ENCODE results near the gene HOXD10. TPM values are rescaled to one million over a fixed set of nuclear protein-coding genes. Genes with fewer than 3 reads are reported as not detected.
A peak's percentile ranks its signal among the peaks of the same experiment; 100 is the strongest.

The HOXD10 gene
- total RNA-seq, 4 donors from 2014 or later: 0.31 to 0.67 (median 0.52) TPM; not detected in 1

DNA sequence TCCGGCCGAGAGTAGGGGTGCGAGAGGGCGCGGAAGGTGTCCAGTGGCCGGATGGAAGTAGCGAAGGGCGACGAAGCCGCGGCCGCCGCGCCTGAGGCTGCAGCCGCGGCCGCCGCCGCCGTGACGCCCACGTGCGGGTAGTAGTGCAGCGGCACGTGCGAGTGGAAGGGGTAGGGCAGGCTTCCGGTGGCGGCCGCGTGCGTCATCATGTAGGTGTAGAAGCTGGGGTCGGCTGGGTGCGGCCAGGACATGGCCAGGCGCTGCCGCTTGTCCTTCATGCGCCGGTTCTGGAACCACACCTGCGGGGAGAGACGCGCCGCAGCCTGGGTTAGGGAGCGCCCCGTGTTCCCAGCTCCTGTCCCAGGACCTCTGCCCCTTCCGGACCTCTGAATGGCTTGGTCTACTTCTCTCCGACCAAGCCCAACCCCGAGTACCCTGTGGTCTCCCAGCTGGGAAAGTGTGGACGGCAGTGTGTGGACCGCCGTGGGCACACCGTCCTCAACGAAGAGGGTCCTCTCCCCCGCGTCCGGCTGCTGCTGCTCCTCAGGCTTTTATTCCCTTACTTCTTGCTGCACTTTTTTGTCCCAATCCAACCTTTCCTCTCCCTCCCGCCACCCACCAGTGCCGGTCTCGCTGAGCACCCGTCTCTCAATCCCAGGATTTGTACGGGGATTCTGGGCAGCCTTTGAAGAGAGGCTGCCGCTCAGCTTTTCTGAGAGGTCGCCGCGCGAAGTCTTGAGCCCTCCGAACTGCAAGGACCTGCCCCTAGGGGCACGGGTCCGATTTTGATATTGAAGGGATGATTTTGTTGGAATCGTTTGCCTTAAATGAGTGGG lies 35.8 kb upstream of the HOXD10 start:
- no peak overlapping the region for H3K27ac ChIP-seq
- ATAC-seq: peak; percentile 16
- TF ChIP-seq, protein P1, sequence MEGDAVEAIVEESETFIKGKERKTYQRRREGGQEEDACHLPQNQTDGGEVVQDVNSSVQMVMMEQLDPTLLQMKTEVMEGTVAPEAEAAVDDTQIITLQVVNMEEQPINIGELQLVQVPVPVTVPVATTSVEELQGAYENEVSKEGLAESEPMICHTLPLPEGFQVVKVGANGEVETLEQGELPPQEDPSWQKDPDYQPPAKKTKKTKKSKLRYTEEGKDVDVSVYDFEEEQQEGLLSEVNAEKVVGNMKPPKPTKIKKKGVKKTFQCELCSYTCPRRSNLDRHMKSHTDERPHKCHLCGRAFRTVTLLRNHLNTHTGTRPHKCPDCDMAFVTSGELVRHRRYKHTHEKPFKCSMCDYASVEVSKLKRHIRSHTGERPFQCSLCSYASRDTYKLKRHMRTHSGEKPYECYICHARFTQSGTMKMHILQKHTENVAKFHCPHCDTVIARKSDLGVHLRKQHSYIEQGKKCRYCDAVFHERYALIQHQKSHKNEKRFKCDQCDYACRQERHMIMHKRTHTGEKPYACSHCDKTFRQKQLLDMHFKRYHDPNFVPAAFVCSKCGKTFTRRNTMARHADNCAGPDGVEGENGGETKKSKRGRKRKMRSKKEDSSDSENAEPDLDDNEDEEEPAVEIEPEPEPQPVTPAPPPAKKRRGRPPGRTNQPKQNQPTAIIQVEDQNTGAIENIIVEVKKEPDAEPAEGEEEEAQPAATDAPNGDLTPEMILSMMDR (IDR thresholded peaks at IDR 0.05): no peak
- TF ChIP-seq EP300 (IDR thresholded peaks at IDR 0.05) (no peak), POLR2A (IDR thresholded peaks at IDR 0.05) (no peak), POLR2AphosphoS5 (IDR thresholded peaks at IDR 0.05) (no peak)
- H3K4me3 ChIP-seq: peak overlapping the region in 1 of 2 donors; percentile 32
- H3K9me3 ChIP-seq: peaks cover 0 to 26% (median 0%) of the 10 kb centered on the region in 3 donors
- 10% methylated on average over 12 to 25 of the region's 68 CpGs for WGBS, 2 donors (ENCODE audit: low coverage in 1 of 2)
- H3K4me1 ChIP-seq: peaks cover 0 to 54% (median 25%) of the 10 kb centered on the region in 3 donors
- peaks cover 100% of the 10 kb centered on the region for H3K27me3 ChIP-seq
- H3K36me3 ChIP-seq: no peaks in the 10 kb centered on the region

- H3K9me3 ChIP-seq: peaks cover 0 to 20% (median 0%) of the 10 kb centered on the region in 3 donors
- H3K27ac ChIP-seq: no peak overlapping the region
- ATAC-seq: no peak
- no peak overlapping the region for H3K4me3 ChIP-seq
- TF ChIP-seq POLR2A (IDR thresholded peaks at IDR 0.05) (no peak), EP300 (IDR thresholded peaks at IDR 0.05) (no peak), POLR2AphosphoS5 (IDR thresholded peaks at IDR 0.05) (no peak)
- TF ChIP-seq, protein P1 (IDR thresholded peaks at IDR 0.05): no peak
- 6 to 7% methylated on average over 16 to 17 of the region's 17 CpGs for WGBS, 2 donors (ENCODE audit: low coverage in 1 of 2)
- no peaks in the 10 kb centered on the region for H3K36me3 ChIP-seq
- H3K4me1 ChIP-seq: peaks cover 0 to 60% (median 29%) of the 10 kb centered on the region in 3 donors
- H3K27me3 ChIP-seq: peaks cover 100% of the 10 kb centered on the region
Observed at GRCh38 chr2:176081376-176081836, 35.2 kb upstream of the HOXD10 start.

- TF ChIP-seq, protein P1 (IDR thresholded peaks at IDR 0.05): no peak
- no peak for TF ChIP-seq POLR2A (IDR thresholded peaks at IDR 0.05)
- no peak for TF ChIP-seq EP300 (IDR thresholded peaks at IDR 0.05)
- no peak for TF ChIP-seq POLR2AphosphoS5 (IDR thresholded peaks at IDR 0.05)
- H3K27ac ChIP-seq: no peak overlapping the region
- H3K4me3 ChIP-seq: no peak overlapping the region
- H3K27me3 ChIP-seq: peaks cover 100% of the 10 kb centered on the region
- peaks cover 0 to 61% (median 30%) of the 10 kb centered on the region in 3 donors for H3K4me1 ChIP-seq
- peaks cover 0 to 16% (median 0%) of the 10 kb centered on the region in 3 donors for H3K9me3 ChIP-seq
- H3K36me3 ChIP-seq: no peaks in the 10 kb centered on the region
- WGBS, 2 donors (ENCODE audit: low coverage in 1 of 2): 2 to 7% methylated on average over 11 of the region's 62 CpGs
- ATAC-seq: no peak
Observed at GRCh38 chr2:176081837-176082524, 34.6 kb upstream of the HOXD10 start.

DNA sequence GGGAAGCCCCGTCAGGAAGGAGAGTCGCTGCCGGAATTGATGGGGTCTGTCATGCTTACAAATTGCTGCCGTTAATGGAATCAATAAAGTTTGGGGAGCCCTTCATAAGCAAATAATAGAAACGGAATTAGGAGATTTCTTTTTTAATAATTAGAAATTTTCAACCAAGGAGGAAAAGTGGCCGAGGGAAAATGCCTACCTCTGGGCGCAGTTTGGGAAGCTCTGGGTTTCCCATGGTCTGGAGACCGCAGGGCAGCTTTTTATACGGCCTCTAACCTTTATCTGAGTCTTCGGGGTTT lies 34.1 kb upstream of the HOXD10 start:
- no peak overlapping the region for H3K27ac ChIP-seq
- H3K27me3 ChIP-seq: peaks cover 100% of the 10 kb centered on the region
- H3K4me3 ChIP-seq: no peak overlapping the region
- TF ChIP-seq POLR2AphosphoS5 (IDR thresholded peaks at IDR 0.05) (no peak), POLR2A (IDR thresholded peaks at IDR 0.05) (no peak), EP300 (IDR thresholded peaks at IDR 0.05) (no peak)
- TF ChIP-seq, protein P1 (IDR thresholded peaks at IDR 0.05): no peak
- 12 to 18% methylated on average over 7 to 8 of the region's 10 CpGs for WGBS, 2 donors (ENCODE audit: low coverage in 1 of 2)
- H3K36me3 ChIP-seq: no peaks in the 10 kb centered on the region
- no peak for ATAC-seq
- H3K9me3 ChIP-seq: peaks cover 0 to 16% (median 0%) of the 10 kb centered on the region in 3 donors
- H3K4me1 ChIP-seq: peaks cover 0 to 61% (median 30%) of the 10 kb centered on the region in 3 donors

Measured in gastroesophageal sphincter (tissue), 4 donors.